WTC11 (cell line): ENCODE results near the gene LY6G5B. TPM values are rescaled to one million over a fixed set of nuclear protein-coding genes. Genes with fewer than 3 reads are reported as not detected.
A peak's percentile ranks its signal among the peaks of the same experiment; 100 is the strongest.

Experiments
- ATAC-seq: fragments of 200-7000 bp; cut with Tn5 transposase; 2 replicates; pipeline ENCODE4 v1.10.0; 2021; ENCODE audit warnings: mild to moderate bottlenecking, moderate library complexity
- CTCF ChIA-PET: fragments of 300-600 bp; sonication (Branson Sonifier 250); formaldehyde crosslinking; loops from one replicate; lab custom pipeline; 2021; ENCODE audit warnings: antibody characterized with exemption; lab: Charles Lee
- POLR2A ChIA-PET: fragments of 350-600 bp; sonication (Branson Sonifier 250); formaldehyde crosslinking; loops from one replicate; lab custom pipeline; 2021; ENCODE audit warnings: antibody characterized with exemption; lab: Charles Lee
- DNase-seq: peaks from one replicate; pipeline ENCODE4 v3.0.0; 2021; ENCODE audit warnings: low spot score
- H3K27ac Mint-ChIP-seq: 2 replicates; pipeline ENCODE4 v1.8.0; 2021; ENCODE audit warnings: mixed read lengths
- H3K27me3 Mint-ChIP-seq: 2 replicates; pipeline ENCODE4 v1.8.0; 2021; ENCODE audit warnings: low read depth, mild to moderate bottlenecking, moderate library complexity, mixed read lengths
- H3K36me3 Mint-ChIP-seq: 2 replicates; pipeline ENCODE4 v1.8.0; 2021; ENCODE audit warnings: mixed read lengths
- H3K4me1 Mint-ChIP-seq: 2 replicates; pipeline ENCODE4 v1.8.0; 2022; ENCODE audit warnings: mixed read lengths
- H3K4me3 Mint-ChIP-seq: 2 replicates; pipeline ENCODE4 v1.8.0; 2021; ENCODE audit warnings: mild to moderate bottlenecking, moderate library complexity, mixed read lengths
- H3K9me3 Mint-ChIP-seq: 2 replicates; pipeline ENCODE4 v1.8.0; 2021; ENCODE audit warnings: mixed read lengths
- ATF1 ChIP-seq: sonication (generic); formaldehyde crosslinking; IDR thresholded peaks from 2 replicates; pipeline ENCODE4 v1.8.1; 2023; ENCODE audit warnings: mild to moderate bottlenecking, moderate library complexity, missing genetic modification reagents
- CREB1 ChIP-seq: sonication (generic); formaldehyde crosslinking; IDR thresholded peaks from 2 replicates; pipeline ENCODE4 v1.8.0; 2023; ENCODE audit warnings: mild to moderate bottlenecking, missing genetic modification reagents
- CREM ChIP-seq: sonication (generic); formaldehyde crosslinking; IDR thresholded peaks from 2 replicates; pipeline ENCODE4 v1.8.1; 2022; ENCODE audit warnings: mild to moderate bottlenecking, missing genetic modification reagents, moderate library complexity
- ETV6 ChIP-seq: sonication (generic); formaldehyde crosslinking; IDR thresholded peaks from 2 replicates; pipeline ENCODE4 v1.8.1; 2022; ENCODE audit warnings: mild to moderate bottlenecking, missing genetic modification reagents
- HMGA2 ChIP-seq: fragments of 250-450 bp; sonication (Bioruptor Pico); IDR thresholded peaks from 2 replicates; pipeline ENCODE4 v1.4.0; 2021; ENCODE audit warnings: mild to moderate bottlenecking, moderate library complexity
- MYBL2 ChIP-seq: sonication (generic); formaldehyde crosslinking; IDR thresholded peaks from 2 replicates; pipeline ENCODE4 v1.8.1; 2023; ENCODE audit warnings: mild to moderate bottlenecking, moderate library complexity, missing genetic modification reagents
- RELA ChIP-seq: sonication (generic); formaldehyde crosslinking; IDR thresholded peaks from 2 replicates; pipeline ENCODE4 v1.8.1; 2022; ENCODE audit warnings: missing genetic modification reagents, mild to moderate bottlenecking, borderline replicate concordance
- SMAD3 ChIP-seq: sonication (generic); formaldehyde crosslinking; IDR thresholded peaks from 2 replicates; pipeline ENCODE4 v1.8.0; 2022; ENCODE audit warnings: missing genetic modification reagents, mild to moderate bottlenecking, borderline replicate concordance
- TCF7 ChIP-seq: sonication (generic); formaldehyde crosslinking; IDR thresholded peaks from 2 replicates; pipeline ENCODE4 v1.8.0; 2022; ENCODE audit warnings: mild to moderate bottlenecking, low read depth, missing genetic modification reagents, moderate library complexity
- ZBTB21 ChIP-seq: sonication (generic); formaldehyde crosslinking; IDR thresholded peaks from 2 replicates; pipeline ENCODE4 v1.8.1; 2023; ENCODE audit warnings: mild to moderate bottlenecking, missing genetic modification reagents, borderline replicate concordance
- ZNF232 ChIP-seq: sonication (generic); formaldehyde crosslinking; IDR thresholded peaks from 2 replicates; pipeline ENCODE4 v1.8.0; 2022; ENCODE audit warnings: mild to moderate bottlenecking, missing genetic modification reagents
- ZNF263 ChIP-seq: sonication (generic); formaldehyde crosslinking; IDR thresholded peaks from 2 replicates; pipeline ENCODE4 v1.8.1; 2022; ENCODE audit warnings: low read depth, mild to moderate bottlenecking, moderate library complexity, missing genetic modification reagents
- total RNA-seq: library from RNA; stranded (reverse); gene quantifications from 3 replicates; pipeline ENCODE4 v1.2.3, GENCODE V29; 2021
- TF ChIP-seq, protein P1 (sequence below): sonication (generic); formaldehyde crosslinking; IDR thresholded peaks from 2 replicates; pipeline ENCODE4 v1.8.1; 2023; ENCODE audit warnings: mild to moderate bottlenecking, missing genetic modification reagents, moderate library complexity
- TF ChIP-seq, protein P2 (sequence below): sonication (generic); formaldehyde crosslinking; IDR thresholded peaks from 2 replicates; pipeline ENCODE4 v1.8.0; 2022; ENCODE audit warnings: mild to moderate bottlenecking, missing genetic modification reagents
- TF ChIP-seq, protein P3 (sequence below): sonication (generic); formaldehyde crosslinking; IDR thresholded peaks from 2 replicates; pipeline ENCODE4 v1.8.0; 2022; ENCODE audit warnings: mild to moderate bottlenecking, missing genetic modification reagents
- TF ChIP-seq, protein P4 (sequence below): sonication (generic); formaldehyde crosslinking; IDR thresholded peaks from 2 replicates; pipeline ENCODE4 v1.8.0; 2022; ENCODE audit warnings: missing genetic modification reagents
- TF ChIP-seq, protein P5 (sequence below): sonication (generic); formaldehyde crosslinking; IDR thresholded peaks from 2 replicates; pipeline ENCODE4 v1.8.1; 2023; ENCODE audit warnings: mild to moderate bottlenecking, missing genetic modification reagents, moderate library complexity

Gene LY6G5B
- total RNA-seq, 1 experiment from 2014 or later = 15.7 TPM

DNA sequence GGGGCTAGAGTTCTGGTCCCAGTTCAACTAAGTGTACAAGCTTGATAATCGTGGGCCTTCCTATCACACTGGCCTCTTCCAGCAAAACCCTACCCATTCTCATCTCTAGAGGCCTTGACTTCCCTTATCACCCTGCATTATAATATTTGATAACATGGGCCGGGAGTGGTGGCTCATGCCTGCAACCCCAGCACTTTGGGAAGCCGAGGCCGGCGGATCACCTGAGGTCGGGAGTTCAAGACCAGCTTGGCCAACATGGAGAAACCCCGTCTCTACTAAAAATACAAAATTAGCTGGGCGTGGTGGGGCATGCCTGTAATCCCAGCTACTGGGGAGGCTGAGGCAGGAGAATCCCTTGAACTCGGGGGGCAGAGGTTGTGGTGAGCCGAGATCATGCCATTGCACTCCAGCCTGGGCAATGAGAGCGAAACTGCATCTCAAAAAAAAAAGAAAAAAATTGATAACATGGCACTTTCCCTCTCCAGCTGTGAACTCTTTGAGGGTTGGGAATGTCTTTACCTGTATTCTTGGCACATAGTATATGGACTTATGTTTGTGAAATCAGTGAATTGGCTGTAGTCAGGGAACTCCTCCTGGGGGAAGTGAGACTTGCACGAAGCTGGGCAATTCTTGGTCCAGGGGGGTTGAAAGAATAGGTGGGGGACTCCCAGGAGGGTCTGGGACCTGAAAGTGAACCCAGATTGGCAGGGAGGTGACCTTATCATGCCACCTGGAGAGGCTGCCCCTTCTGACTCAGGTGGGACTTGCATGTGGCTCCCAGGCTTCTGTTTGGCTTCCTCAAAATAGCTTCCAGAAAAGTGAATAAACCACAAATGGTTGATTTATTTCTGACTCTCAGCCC lies 8.3 kb upstream of the LY6G5B start (continued):
- TF ChIP-seq, protein P1, sequence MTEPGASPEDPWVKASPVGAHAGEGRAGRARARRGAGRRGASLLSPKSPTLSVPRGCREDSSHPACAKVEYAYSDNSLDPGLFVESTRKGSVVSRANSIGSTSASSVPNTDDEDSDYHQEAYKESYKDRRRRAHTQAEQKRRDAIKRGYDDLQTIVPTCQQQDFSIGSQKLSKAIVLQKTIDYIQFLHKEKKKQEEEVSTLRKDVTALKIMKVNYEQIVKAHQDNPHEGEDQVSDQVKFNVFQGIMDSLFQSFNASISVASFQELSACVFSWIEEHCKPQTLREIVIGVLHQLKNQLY (CRISPR knock-in tag) = no peak
- TF ChIP-seq TCF7 = no peak

DNA sequence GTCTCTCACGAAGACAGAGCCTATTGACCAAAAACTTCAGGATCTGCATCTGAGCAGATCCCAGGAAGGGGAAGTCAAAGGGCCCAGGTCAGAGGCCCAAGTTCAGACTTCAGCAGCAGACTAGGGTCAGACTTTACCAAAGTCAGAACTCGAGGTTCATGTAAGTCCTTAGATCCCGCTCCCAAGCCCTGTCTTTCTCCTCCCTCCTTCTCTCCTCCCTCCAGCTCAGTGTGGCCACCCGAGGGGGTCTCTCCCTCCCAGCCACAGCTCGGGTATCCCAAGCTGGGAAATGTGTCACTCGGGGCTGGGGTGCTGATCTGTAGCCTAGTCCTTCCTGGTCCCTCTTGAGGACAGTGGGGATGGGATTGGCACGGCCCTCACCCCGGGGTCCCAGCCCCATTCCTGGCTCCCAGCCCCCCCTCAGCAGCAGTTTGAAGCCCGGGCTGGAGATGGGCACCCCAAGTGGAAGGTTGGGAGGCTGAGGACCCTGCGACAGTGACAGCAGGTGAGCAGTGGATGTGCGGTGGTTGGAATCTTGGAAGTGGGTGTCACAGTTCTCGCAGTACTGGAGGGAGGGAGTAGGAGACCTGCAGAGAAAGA lies 7.6 kb upstream of the LY6G5B start:
- CTCF ChIA-PET = interaction anchor here (0.7 to 2.1 kb wide), 3 partner anchors 10 to 108 kb away, joined by 6 to 14 read pairs (median 12); partner anchors contain the start of genes BAG6 and DDAH2
- DNase-seq = no peak
- peaks cover 43% of the 10 kb centered on the region for H3K4me1 Mint-ChIP-seq

More for the DNA sequence above, 7.6 kb upstream of the LY6G5B start:
- Mint-ChIP-seq H3K27ac (peak overlapping the region; percentile 41; the same call in 1 of the 2 replicates), H3K4me3 (no peak overlapping the region), H3K36me3 (peaks cover 30% of the 10 kb centered on the region), H3K9me3 (no peaks in the 10 kb centered on the region), H3K27me3 (no peaks in the 10 kb centered on the region)
- TF ChIP-seq ZNF232 (CRISPR knock-in tag) = no peak
- no peak for TF ChIP-seq ATF1 (CRISPR knock-in tag)
- TF ChIP-seq, protein P2, sequence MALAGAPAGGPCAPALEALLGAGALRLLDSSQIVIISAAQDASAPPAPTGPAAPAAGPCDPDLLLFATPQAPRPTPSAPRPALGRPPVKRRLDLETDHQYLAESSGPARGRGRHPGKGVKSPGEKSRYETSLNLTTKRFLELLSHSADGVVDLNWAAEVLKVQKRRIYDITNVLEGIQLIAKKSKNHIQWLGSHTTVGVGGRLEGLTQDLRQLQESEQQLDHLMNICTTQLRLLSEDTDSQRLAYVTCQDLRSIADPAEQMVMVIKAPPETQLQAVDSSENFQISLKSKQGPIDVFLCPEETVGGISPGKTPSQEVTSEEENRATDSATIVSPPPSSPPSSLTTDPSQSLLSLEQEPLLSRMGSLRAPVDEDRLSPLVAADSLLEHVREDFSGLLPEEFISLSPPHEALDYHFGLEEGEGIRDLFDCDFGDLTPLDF (CRISPR knock-in tag) = no peak
- no peak for TF ChIP-seq CREM (CRISPR knock-in tag)
- TF ChIP-seq ZBTB21 (CRISPR knock-in tag) = no peak
- TF ChIP-seq, protein P3, sequence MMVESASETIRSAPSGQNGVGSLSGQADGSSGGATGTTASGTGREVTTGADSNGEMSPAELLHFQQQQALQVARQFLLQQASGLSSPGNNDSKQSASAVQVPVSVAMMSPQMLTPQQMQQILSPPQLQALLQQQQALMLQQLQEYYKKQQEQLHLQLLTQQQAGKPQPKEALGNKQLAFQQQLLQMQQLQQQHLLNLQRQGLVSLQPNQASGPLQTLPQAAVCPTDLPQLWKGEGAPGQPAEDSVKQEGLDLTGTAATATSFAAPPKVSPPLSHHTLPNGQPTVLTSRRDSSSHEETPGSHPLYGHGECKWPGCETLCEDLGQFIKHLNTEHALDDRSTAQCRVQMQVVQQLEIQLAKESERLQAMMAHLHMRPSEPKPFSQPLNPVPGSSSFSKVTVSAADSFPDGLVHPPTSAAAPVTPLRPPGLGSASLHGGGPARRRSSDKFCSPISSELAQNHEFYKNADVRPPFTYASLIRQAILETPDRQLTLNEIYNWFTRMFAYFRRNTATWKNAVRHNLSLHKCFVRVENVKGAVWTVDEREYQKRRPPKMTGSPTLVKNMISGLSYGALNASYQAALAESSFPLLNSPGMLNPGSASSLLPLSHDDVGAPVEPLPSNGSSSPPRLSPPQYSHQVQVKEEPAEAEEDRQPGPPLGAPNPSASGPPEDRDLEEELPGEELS (CRISPR knock-in tag) = no peak
- TF ChIP-seq TCF7 = no peak
- no peak for TF ChIP-seq ZNF263 (CRISPR knock-in tag)
- TF ChIP-seq RELA (CRISPR knock-in tag) = no peak
- TF ChIP-seq, protein P4, sequence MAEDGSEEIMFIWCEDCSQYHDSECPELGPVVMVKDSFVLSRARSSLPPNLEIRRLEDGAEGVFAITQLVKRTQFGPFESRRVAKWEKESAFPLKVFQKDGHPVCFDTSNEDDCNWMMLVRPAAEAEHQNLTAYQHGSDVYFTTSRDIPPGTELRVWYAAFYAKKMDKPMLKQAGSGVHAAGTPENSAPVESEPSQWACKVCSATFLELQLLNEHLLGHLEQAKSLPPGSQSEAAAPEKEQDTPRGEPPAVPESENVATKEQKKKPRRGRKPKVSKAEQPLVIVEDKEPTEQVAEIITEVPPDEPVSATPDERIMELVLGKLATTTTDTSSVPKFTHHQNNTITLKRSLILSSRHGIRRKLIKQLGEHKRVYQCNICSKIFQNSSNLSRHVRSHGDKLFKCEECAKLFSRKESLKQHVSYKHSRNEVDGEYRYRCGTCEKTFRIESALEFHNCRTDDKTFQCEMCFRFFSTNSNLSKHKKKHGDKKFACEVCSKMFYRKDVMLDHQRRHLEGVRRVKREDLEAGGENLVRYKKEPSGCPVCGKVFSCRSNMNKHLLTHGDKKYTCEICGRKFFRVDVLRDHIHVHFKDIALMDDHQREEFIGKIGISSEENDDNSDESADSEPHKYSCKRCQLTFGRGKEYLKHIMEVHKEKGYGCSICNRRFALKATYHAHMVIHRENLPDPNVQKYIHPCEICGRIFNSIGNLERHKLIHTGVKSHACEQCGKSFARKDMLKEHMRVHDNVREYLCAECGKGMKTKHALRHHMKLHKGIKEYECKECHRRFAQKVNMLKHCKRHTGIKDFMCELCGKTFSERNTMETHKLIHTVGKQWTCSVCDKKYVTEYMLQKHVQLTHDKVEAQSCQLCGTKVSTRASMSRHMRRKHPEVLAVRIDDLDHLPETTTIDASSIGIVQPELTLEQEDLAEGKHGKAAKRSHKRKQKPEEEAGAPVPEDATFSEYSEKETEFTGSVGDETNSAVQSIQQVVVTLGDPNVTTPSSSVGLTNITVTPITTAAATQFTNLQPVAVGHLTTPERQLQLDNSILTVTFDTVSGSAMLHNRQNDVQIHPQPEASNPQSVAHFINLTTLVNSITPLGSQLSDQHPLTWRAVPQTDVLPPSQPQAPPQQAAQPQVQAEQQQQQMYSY = no peak
- TF ChIP-seq CREB1 (CRISPR knock-in tag) = no peak
- TF ChIP-seq HMGA2 (CRISPR knock-in tag) = no peak
- no peak for TF ChIP-seq ETV6
- TF ChIP-seq MYBL2 (CRISPR knock-in tag) = no peak
- TF ChIP-seq, protein P5, sequence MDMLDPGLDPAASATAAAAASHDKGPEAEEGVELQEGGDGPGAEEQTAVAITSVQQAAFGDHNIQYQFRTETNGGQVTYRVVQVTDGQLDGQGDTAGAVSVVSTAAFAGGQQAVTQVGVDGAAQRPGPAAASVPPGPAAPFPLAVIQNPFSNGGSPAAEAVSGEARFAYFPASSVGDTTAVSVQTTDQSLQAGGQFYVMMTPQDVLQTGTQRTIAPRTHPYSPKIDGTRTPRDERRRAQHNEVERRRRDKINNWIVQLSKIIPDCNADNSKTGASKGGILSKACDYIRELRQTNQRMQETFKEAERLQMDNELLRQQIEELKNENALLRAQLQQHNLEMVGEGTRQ (CRISPR knock-in tag) = no peak
- TF ChIP-seq SMAD3 (CRISPR knock-in tag) = no peak
- POLR2A ChIA-PET = no interaction called here
- no peak for ATAC-seq
